D341Med (cell line): ENCODE data around the gene RGMB.

Source experiments
- DNase-seq: peaks from one replicate; pipeline ENCODE4 v3.0.0; 2012; ENCODE audit warnings: low spot score

The RGMB gene

DNA sequence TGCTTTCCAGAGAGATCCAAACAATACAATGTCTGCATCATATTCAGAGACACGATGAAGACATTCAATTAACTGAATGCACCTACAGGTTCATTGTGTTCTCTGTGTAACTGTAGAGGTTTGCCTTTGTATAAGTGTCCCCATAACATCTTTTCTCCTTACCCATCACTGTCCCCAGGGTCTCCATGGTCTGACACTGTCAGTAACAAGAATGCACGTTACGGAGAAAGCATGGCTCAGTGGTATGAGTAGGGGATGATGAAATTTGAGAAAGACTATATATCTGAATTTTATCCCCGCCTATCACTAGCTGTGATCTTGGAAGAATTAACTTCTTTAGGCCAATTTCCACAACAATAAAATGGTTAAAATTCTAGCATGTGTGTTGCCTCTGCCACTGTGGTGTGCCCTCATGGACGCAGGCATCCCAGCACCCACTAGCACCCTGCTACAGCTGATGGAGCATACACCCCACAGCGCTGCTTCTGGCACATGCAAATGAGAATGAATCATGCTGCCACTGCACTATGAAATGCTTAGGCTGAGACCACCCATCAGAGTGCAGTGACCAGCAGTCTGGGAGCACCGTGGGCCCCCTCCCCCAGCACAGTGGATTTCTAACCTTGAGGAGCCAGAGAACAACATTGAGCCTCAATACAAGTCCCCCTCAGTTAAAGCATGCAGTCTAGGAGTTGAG lies 54.3 kb downstream of the RGMB start:
- no peak for DNase-seq

DNA sequence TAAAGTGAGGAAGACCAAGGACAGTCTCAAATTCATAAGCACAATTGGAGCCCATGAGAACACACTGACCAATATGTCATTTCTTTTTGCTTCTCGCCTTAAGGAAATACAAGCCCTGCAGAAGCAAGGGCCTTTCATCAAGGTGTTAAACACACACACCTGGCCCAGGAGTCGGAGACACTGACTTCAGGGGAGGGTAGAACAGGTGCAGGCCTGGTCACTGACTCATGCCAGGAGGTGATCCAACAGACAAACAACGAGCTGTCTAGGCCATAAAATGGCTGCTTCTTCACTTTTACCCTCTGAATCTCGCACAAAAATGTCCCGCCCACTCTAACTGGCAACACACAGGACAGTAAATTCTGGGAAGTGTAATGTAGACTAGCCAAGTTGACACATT lies 62.7 kb downstream of the RGMB start:
- no peak for DNase-seq

DNA sequence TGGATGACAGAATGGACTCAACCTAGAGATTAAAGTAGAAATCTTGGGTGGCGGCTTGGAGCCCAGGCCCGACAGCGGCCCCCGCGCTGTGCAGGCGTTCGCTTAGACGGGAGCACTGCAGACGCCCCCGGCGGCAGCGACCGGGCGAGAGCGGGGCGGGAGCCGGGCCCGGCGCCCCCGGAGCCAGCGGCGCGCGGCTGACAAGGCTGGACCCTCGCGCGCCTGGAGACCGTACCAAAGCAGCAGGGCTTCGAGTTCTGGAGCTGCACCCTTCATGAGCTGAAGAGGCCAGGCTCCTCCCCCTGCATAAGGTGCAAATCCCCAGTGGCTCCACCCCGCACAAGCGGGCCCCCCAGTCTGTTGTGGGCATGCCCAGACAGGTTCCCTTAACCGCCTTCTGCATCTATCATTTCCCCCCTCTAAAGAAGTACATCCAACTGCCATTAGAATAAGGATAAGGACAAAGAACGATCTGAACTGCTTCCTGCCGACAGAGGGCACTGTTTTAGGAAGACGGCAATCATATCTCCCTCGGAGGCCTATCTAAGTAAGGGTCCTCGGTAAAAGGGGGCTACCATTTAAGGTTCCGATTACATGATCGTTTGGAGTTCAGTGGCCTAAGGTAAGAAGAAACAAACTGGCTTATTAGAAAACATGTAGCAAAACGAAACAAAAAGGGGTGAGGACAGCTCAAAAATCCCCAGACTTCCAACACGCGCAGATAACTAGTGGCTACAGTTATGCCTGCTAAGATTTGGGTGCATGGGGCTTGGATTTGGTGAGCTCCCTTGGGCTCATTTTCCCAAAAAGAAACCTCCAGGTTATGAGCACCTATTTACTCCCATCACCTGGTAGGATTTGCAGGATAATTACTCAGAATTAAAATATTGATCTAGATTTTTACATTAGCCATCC lies 66.3 kb downstream of the RGMB start:
- peak; percentile 29 for DNase-seq

DNA sequence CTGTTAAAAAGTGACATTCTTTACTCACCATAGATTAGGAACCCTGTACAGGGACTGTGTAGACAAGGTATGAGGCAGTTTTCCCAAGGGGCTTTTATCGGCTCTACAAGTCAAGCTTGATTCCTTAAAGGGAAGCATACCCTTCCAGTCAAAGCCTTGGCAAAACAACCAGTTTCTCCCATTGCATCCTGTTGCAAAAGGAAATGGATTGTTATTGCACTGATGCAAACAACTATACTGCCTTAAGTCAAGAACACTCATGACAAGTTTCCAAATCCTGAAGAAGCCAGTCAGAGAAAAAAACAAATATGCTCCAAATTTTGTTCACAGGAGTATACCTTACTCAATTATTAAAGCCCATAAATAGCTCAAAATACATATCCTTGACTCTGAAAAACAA lies 67.5 kb downstream of the RGMB start:
- DNase-seq, result no peak

DNA sequence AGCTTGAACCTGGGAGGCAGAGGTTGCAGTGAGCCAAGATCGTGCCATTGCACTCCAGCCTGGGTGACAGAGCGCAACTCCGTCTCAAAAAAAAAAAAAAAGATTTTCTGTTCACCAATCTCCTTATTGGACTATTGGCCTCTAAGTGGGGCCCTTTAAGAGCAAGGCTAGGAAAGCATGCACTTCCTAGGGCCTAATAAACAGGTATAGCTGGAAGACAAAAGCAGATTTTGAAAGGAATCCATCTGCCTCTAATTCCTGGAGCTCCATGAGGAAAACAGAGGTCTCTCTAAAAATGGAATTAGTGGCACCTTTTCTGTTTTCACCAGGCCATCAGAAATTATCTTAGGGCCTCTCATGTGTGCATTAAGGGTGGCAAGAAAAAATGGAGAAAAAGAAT lies 70.0 kb downstream of the RGMB start:
- DNase-seq, result no peak

DNA sequence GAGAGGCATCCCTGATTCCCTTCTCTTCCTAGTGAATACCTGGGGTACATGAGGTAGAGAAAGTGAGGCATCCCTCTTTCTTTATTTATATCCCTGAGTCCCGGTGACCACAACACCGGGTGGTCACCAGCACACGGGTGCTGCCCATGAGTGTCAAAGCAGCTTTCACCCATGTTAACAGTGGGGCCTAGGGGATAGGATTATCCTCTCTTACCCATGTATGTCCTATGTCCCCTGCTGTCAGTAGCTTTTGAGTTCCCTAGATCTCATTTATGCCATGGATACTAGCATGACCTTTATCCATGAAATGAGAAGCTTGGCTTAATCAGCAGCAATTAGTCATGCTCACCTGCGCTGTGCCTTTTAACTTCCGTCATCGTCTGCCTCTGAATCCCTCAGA lies 71.4 kb downstream of the RGMB start:
- no peak for DNase-seq

DNA sequence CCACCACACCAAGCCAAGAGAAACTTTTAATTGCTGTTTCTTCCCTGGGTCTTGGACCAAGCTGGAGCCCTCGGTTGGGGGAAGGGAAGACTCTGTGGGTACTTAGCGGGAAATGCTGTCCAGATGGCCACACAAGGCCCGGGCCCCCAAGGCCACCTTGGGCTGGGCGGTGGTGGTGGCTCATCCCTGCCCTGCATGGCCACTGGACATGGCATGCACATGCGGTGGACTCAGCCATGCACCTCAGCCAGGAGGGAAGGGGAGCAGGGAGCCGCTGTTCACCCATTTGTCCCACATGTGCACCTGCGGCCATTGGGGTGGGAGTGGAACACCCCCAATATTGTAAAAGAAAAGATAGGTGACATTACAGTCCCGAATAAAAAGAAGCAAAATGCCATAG lies 72.4 kb downstream of the RGMB start:
- no peak for DNase-seq
